Ecto neural progenitor cell (in vitro differentiated cells): ENCODE results near the gene DNAJC4.

Experiments used
- DNase-seq: peaks from one replicate; pipeline ENCODE4 v3.0.0-alpha.2; 2018; ENCODE audit warnings: low spot score

Gene DNAJC4

GRCh38 chr11:64258946-64259532, 28.7 kb downstream of the DNAJC4 start:
- no peak for DNase-seq

GRCh38 chr11:64259533-64260067, 29.3 kb downstream of the DNAJC4 start:
- DNase-seq, result no peak

- no peak for DNase-seq
Measured at GRCh38 chr11:64260147-64260708, 29.9 kb downstream of the DNAJC4 start.

GRCh38 chr11:64261556-64262080, 31.3 kb downstream of the DNAJC4 start:
- DNase-seq, result no peak

- no peak for DNase-seq
Measured at GRCh38 chr11:64262271-64263002, 32.1 kb downstream of the DNAJC4 start.

DNA sequence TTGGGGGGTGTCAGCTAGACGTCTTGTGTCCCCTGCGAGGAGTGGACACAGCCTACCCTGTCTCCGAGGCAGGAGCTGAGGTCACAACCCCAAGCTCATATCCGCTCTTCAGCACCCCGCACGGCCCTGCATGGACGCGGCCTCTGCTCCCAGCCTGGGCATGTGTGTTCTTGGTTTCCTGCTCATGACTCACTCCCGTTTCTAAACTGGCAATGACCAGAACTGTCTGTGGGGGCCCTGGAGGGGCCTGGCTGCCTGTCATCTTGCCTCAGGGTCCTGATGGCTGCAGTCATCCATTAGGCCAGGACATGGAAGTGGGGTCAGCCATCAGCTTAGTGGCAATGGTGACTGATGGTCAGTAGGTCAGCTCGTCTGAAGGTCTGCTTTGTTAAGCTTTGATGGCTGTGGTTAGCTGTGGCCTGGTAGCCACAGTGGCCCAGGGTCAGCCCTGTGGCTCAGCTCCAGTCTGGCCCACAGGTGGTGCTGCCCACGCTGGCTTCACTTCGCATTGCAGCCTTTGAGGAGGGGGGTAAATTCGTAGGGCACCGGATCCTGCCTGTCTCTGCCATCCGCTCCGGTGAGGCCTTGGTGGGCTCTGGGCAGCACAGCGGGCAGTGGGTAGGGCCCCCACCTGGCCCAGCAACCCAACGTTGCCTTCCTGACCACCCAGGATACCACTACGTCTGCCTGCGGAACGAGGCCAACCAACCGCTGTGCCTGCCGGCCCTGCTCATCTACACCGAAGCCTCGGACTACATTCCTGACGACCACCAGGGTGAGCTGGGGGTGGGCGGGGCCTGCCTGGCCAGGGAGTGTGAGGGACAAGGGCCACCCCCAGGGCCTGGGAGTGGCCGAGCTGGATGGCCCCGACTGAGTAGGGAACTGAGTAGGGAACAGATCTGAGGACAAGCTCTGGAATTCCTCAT, 32.9 kb downstream of the DNAJC4 start:
- DNase-seq, result no peak

DNA sequence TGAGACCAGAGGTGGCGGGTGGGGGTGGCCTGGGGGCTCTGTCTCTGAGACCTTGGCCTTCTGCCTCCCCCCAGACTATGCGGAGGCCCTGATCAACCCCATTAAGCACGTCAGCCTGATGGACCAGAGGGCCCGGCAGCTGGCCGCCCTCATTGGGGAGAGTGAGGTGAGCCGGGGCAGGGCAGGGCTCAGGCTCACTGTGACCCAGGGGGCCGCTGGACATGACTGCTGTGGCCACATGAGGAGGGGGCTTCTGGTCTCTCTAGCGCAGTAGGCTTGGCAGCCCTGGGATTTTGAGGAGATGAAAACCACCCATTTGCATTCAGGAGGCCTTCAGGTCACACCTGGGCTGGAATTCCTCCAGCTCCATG, 33.6 kb downstream of the DNAJC4 start:
- DNase-seq, result no peak

DNA sequence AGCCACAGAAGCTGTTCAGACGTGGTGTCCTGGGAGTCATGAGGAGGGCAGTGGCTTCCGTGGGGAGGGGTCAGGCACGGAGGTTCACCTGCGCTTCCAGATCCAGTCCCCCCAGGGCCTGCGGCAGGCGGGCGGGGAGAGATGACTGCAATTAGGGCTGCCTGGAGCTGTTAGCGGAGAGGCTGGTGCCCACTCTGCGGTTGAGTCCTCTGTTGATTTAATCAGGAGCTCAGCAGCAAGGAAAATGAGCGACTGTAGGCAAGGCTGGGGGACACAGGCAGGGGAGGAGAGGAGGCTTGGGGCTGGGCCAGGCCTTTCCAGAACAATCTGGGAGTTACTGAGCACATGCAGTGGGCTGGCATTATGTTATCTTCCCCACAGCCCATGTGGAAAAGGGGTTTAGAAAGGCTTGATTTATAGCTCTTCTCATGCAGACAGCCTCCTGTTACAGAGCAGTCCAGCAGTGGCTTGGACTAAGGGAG, 34.1 kb downstream of the DNAJC4 start:
- DNase-seq, result no peak

GRCh38 chr11:64265176-64266160, 35.1 kb downstream of the DNAJC4 start:
- no peak for DNase-seq

DNA sequence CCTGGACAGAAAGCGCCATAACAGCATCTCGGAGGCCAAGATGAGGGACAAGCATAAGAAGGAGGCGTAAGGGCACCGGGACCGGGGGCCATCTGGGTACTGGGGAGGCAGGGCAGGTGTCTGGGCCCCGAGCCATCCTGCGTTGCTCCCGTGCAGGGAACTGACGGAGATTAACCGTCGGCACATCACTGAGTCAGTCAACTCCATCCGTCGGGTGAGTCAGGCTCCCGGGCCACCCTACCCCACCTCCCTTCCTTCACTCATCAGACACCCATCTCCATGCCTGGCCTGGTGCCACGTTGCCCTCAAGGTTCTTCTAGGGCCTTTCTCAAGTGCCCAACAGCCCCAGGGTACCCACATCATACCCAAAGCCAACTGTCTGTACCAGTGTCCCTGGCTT, 36.0 kb downstream of the DNAJC4 start:
- no peak for DNase-seq

DNA sequence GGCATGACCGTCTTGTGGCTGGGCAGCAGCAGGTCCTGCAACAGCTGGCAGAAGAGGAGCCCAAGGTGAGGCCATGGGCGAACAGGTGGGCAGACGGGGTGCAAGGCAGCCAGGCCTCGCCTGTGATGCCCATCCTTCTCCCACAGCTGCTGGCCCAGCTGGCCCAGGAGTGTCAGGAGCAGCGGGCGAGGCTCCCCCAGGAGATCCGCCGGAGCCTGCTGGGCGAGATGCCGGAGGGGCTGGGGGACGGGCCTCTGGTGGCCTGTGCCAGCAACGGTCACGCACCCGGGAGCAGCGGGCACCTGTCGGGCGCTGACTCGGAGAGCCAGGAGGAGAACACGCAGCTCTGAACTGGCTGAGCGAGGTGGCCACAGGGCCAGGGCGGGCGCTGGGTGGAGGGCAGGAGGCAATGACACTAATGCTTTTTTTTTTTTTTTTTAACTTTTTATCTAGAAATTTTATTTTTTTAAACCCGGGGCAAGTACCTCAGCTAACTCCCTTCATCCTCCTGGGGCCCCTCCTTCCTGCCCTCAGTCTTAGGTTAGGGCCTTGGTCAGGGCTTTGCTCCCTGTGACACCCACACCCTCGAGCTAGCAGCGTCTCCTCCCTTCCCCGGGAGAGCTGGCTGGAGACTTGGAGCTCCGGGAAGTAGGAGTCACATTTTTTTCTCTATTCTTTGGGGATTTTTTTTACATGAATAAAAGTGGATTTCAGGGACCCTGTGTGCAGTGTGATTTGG, 37.0 kb downstream of the DNAJC4 start:
- DNase-seq, result no peak

DNA sequence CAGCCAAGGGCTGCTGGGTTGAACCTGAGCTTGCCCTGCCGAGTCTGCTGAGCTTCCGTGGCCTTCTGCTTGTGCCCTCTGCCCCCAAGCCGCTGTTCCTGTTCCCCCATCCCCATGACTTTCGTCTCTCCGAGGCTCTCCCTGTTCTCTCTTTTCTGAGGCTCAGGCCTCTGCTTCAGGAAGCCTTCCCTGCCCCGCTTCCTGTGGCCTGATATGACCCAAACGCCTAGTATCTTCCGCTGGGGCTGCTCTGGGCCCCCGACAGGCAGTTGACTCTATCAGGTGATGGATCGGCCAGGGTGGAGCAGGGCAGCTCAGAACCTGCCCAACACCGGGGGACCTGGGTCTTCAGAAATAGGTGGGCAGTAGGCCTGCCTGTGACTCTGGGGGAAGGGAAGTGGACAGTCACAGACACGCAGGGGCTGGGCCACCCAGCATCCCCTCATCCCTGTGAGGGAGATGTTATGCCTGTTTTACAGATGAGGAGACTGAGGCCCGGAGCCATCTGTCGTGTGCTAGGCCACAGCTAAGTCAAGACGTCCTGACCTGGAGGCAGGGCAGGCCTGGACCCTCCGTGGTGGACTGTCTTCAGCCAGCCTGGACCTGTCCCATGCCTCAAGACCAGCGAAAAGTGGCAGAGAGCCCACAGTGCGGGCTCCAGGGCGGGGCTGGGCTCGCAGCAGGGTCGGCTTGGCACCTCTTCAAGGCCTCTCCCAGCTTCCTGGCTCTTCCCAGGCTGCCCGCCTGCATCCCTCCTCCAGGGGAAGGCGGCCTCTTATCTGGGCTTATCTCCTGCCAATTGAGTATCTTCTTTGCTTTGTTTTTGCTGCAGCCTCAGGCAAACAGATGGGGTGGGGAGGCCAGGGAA, 37.9 kb downstream of the DNAJC4 start:
- no peak for DNase-seq

- DNase-seq, result peak; percentile 74
Measured at GRCh38 chr11:64268893-64269539, 38.7 kb downstream of the DNAJC4 start.

GRCh38 chr11:64269540-64270220, 39.3 kb downstream of the DNAJC4 start:
- DNase-seq, result peak; percentile 98

DNA sequence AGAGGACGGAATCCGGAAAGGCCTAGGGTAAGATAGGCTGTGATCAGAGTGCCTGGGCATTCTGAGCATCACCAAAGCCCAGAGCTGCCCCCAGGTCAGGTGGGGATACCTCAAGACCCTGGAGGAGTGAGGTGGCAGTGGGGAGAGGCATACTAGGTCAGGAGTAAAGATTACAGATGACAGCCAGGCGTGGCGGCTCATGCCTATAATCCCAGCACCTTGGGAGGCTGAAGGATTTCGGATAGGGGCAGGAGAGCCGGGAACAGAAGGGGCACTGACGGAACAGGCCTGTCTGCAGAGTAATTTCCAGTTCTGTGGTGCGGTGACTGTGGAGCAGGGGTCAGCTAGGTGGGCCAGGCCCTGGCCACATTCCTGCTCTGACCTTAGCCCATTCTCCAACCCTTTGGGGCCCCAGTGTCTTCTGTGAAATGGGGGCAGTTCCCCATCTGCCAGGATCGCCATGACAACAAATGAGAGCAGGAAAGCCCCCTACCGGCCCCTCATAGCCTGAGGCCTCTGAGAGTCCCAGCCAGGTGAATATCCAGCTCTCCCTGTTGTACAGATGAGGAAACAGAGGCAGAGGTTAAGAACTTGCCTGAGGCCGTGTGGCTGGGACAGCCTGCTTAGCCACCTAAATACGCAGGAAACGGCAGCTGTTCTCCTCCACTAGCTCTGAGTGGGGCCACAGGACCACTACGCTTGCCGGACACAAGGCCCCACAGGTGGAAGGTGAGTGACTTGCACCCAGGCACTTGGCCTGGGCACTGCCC, 44.9 kb downstream of the DNAJC4 start:
- DNase-seq, result no peak

GRCh38 chr11:64275841-64276240, 45.5 kb downstream of the DNAJC4 start:
- DNase-seq, result no peak
